Activated naive CD8-positive, alpha-beta T cell treated with anti-CD3 and anti-CD28 coated beads, Interleukin-2, amount 10 ng/mL, durations not matched to agents 7 days and 5 days (primary cell): Measurements from ENCODE around the gene COMMD3. TPM values are rescaled to one million over a fixed set of nuclear protein-coding genes. Genes with fewer than 3 reads are reported as not detected.

Experiments used
- ATAC-seq: fragments of 150-1000 bp; cut with Tn5 transposase; one replicate; pipeline ENCODE4 v1.10.0; 2021; ENCODE audit warnings: low read depth, moderate library complexity
- POLR2A ChIA-PET: fragments of 350-600 bp; sonication (Branson Sonifier 250); formaldehyde crosslinking; loops from one replicate; lab custom pipeline; 2021; ENCODE audit warnings: antibody characterized with exemption; lab: Charles Lee
- DNase-seq: peaks from one replicate; pipeline ENCODE4 v3.0.0; 2021
- H3K27ac Mint-ChIP-seq: one replicate; pipeline ENCODE4 v1.8.0; 2022; ENCODE audit warnings: mild to moderate bottlenecking, mixed read lengths
- H3K27me3 Mint-ChIP-seq: one replicate; pipeline ENCODE4 v1.8.0; 2022; ENCODE audit warnings: mild to moderate bottlenecking, moderate library complexity, mixed read lengths
- H3K36me3 Mint-ChIP-seq: one replicate; pipeline ENCODE4 v1.8.0; 2021; ENCODE audit warnings: mild to moderate bottlenecking, mixed read lengths
- H3K4me1 Mint-ChIP-seq: one replicate; pipeline ENCODE4 v1.8.0; 2021; ENCODE audit warnings: mixed read lengths
- H3K4me3 Mint-ChIP-seq: one replicate; pipeline ENCODE4 v1.8.0; 2022; ENCODE audit warnings: mild to moderate bottlenecking, moderate library complexity, mixed read lengths
- H3K9me3 Mint-ChIP-seq: one replicate; pipeline ENCODE4 v1.8.0; 2021; ENCODE audit warnings: mixed read lengths
- total RNA-seq, 2 experiments: library from RNA; stranded (reverse); gene quantifications; one replicate each; pipeline ENCODE4 v1.2.3, GENCODE V29; 2021

COMMD3 gene
- total RNA-seq, result 10 to 100 TPM; 55.3 to 61.4 TPM

DNA sequence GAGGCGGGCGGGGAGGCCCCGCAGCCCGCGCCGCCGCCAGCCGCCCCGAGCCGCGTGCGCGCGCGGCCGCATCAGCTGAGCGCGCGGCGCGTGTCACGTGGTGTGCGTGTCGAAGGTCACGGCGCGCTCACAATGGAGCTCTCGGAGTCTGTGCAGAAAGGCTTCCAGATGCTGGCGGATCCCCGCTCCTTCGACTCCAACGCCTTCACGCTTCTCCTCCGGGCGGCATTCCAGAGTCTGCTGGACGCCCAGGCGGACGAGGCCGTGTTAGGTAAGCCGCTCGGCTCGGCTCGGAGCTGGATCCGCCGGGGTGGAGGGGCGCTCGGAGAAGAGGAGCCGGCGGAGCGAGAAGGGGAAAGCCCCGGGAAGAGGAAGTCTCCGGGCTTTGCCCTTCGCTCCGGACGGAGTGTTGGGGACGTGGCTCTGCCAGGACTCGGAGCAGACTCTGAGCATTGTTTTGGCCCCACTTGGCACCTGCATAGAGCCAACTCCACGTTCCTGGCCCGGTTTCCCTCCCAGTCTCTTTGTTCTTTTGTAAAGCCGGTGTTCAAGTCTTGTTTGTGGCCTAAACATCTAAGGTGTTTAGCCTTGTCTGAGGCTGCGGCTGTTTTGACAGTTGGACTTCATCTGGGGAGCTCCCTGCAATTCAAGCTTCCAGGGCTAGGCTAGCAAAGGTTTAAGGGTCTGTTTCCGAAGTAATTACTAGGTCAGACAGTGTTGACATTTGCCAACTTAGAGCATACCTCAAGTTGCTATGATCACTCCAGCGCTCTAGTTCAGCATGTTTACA lies at the start of gene COMMD3:
COMMD3 (plus strand) TSS at position 103 of the 790 bp plus-strand sequence; CDS start at position 133, 30 bp downstream.
- peaks cover 8% of the 10 kb centered on the region for H3K36me3 Mint-ChIP-seq
- POLR2A ChIA-PET, result interaction anchor here (1.1 to 3.0 kb wide), 14 partner anchors 8 to 396 kb away, joined by 3 to 30 read pairs (median 6); partner anchors contain the start of genes DNAJC1 and SPAG6
- peak within 1 kb of the TSS; percentile 90 for H3K4me3 Mint-ChIP-seq
- H3K27ac Mint-ChIP-seq, result peak within 1 kb of the TSS; percentile 89
- peak; percentile 90 for DNase-seq
- H3K4me1 Mint-ChIP-seq, result peaks cover 23% of the 10 kb centered on the region
- peaks cover 36% of the 10 kb centered on the region for H3K27me3 Mint-ChIP-seq
- no peaks in the 10 kb centered on the region for H3K9me3 Mint-ChIP-seq
- peak; percentile 67 for ATAC-seq

DNA sequence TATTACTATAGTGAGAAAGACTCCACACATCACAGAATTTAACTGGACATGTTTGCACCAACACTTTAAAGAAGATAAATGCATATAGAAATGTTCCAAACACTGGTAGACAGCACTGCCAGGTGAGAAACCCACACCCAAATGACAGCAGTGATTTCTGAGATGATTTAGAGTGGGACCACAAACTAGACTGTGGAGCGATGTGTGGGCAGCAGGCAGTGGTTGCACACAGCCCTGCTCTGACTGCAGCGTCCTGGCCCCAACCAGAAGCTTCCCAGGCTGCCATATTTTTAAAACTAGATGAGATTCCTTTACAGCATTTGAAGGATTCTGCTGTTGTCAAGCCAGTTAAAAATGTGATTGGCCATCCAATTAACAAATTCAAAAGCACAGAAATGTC lies 47.7 kb upstream of the COMMD3 start:
- no peaks in the 10 kb centered on the region for H3K4me1 Mint-ChIP-seq
- DNase-seq (no peak), ATAC-seq (no peak)
- no peaks in the 10 kb centered on the region for H3K36me3 Mint-ChIP-seq
- H3K27ac Mint-ChIP-seq, result no peak overlapping the region
- POLR2A ChIA-PET, result no interaction called here
- H3K9me3 Mint-ChIP-seq, result no peaks in the 10 kb centered on the region
- no peak overlapping the region for H3K4me3 Mint-ChIP-seq
- peaks cover 27% of the 10 kb centered on the region for H3K27me3 Mint-ChIP-seq

- Mint-ChIP-seq H3K4me3 (no peak overlapping the region), H3K4me1 (no peaks in the 10 kb centered on the region), H3K36me3 (no peaks in the 10 kb centered on the region), H3K27me3 (peaks cover 12% of the 10 kb centered on the region), H3K27ac (no peak overlapping the region), H3K9me3 (no peaks in the 10 kb centered on the region)
- ATAC-seq (no peak), DNase-seq (no peak)
- POLR2A ChIA-PET, result no interaction called here
These were observed 44.4 kb upstream of the COMMD3 start for GRCh38 chr10:22271786-22272185.

- H3K27me3 Mint-ChIP-seq, result peaks cover 10% of the 10 kb centered on the region
- POLR2A ChIA-PET, result no interaction called here
- no peak overlapping the region for H3K27ac Mint-ChIP-seq
- ATAC-seq, result no peak
- H3K4me1 Mint-ChIP-seq, result peaks cover 3% of the 10 kb centered on the region
- no peak for DNase-seq
- H3K36me3 Mint-ChIP-seq, result no peaks in the 10 kb centered on the region
- no peaks in the 10 kb centered on the region for H3K9me3 Mint-ChIP-seq
- H3K4me3 Mint-ChIP-seq, result no peak overlapping the region
These were observed 37.8 kb upstream of the COMMD3 start for GRCh38 chr10:22278441-22278782.

DNA sequence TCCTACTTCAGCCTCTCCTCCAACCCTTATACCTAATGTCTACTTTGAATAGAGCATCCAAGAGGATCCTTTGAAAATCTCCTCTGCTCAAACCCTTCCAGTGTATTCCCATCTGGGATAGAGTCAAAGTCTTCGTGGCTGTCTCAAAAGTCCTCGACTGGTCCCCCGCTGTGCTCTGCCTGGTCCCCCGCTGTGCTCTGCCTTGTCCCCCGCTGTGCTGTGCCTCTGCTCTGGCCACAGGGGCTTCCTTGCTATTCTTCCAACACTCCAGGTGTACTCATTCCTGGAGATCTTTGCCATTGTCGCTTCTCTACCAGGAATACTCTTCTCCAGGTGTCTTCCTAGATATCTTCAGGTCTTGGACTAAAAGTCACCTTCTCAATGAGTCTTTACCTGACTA lies 36.1 kb upstream of the COMMD3 start:
- Mint-ChIP-seq H3K9me3 (no peaks in the 10 kb centered on the region), H3K4me1 (peaks cover 3% of the 10 kb centered on the region), H3K36me3 (no peaks in the 10 kb centered on the region), H3K27me3 (peaks cover 11% of the 10 kb centered on the region), H3K27ac (no peak overlapping the region), H3K4me3 (no peak overlapping the region)
- POLR2A ChIA-PET, result no interaction called here
- ATAC-seq (no peak), DNase-seq (no peak)

DNA sequence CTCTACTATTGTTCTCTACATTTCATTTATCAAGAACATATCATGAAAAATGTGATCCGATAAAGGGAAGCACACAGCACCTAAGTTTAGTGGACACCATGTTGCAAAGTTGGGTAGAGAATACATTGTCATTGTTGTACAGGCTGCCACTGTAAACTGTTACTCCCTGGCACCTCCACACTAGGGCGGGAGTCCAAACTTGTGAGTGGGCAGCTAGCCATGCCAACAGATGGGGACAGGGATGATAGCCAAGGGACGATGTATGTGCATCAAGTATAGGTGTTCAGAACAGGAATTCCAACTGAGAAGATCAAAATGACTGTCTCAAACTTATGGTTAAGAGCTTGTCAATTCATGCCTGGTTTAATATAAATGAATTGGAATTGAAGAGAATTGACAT lies 31.1 kb upstream of the COMMD3 start:
- Mint-ChIP-seq H3K27me3 (peaks cover 7% of the 10 kb centered on the region), H3K4me1 (no peaks in the 10 kb centered on the region), H3K4me3 (no peak overlapping the region), H3K9me3 (no peaks in the 10 kb centered on the region), H3K36me3 (no peaks in the 10 kb centered on the region), H3K27ac (no peak overlapping the region)
- no peak for ATAC-seq
- POLR2A ChIA-PET, result no interaction called here
- DNase-seq, result no peak

GRCh38 chr10:22293747-22294404 lies 22.3 kb upstream of the COMMD3 start:
- Mint-ChIP-seq H3K36me3 (no peaks in the 10 kb centered on the region), H3K4me3 (no peak overlapping the region), H3K4me1 (no peaks in the 10 kb centered on the region), H3K9me3 (peaks cover 2% of the 10 kb centered on the region), H3K27ac (no peak overlapping the region), H3K27me3 (peaks cover 12% of the 10 kb centered on the region)
- POLR2A ChIA-PET, result no interaction called here
- ATAC-seq (no peak), DNase-seq (no peak)

GRCh38 chr10:22294694-22295093 lies 21.5 kb upstream of the COMMD3 start:
- POLR2A ChIA-PET, result no interaction called here
- Mint-ChIP-seq H3K4me3 (no peak overlapping the region), H3K9me3 (peaks cover 2% of the 10 kb centered on the region), H3K4me1 (no peaks in the 10 kb centered on the region), H3K27me3 (peaks cover 13% of the 10 kb centered on the region), H3K36me3 (no peaks in the 10 kb centered on the region), H3K27ac (no peak overlapping the region)
- ATAC-seq, result no peak
- DNase-seq, result no peak

- H3K27me3 Mint-ChIP-seq, result peaks cover 17% of the 10 kb centered on the region
- POLR2A ChIA-PET, result no interaction called here
- DNase-seq, result no peak
- no peaks in the 10 kb centered on the region for H3K9me3 Mint-ChIP-seq
- H3K4me1 Mint-ChIP-seq, result no peaks in the 10 kb centered on the region
- ATAC-seq, result no peak
- no peak overlapping the region for H3K4me3 Mint-ChIP-seq
- no peak overlapping the region for H3K27ac Mint-ChIP-seq
- H3K36me3 Mint-ChIP-seq, result no peaks in the 10 kb centered on the region
These were observed 15.0 kb upstream of the COMMD3 start for GRCh38 chr10:22301193-22301592.

DNA sequence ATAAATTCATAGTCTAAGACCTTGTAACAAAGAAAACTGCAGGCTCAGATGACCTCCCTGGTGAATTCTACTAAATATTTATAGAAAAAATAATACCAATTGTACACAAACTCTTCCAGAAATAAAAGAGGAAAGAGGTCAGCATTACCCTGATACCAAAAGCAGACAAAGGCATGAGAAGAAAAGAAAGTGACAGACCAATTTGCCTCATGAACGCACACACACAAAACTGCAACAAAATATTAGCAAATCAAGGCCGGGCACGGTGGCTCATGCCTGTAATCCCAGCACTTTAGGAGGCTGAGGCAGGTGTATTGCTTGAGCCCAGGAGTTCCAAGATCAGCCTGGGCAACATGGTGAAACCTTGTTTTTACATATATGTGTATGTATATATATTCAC lies 12.7 kb upstream of the COMMD3 start:
- POLR2A ChIA-PET, result no interaction called here
- no peak for ATAC-seq
- H3K36me3 Mint-ChIP-seq, result no peaks in the 10 kb centered on the region

DNA sequence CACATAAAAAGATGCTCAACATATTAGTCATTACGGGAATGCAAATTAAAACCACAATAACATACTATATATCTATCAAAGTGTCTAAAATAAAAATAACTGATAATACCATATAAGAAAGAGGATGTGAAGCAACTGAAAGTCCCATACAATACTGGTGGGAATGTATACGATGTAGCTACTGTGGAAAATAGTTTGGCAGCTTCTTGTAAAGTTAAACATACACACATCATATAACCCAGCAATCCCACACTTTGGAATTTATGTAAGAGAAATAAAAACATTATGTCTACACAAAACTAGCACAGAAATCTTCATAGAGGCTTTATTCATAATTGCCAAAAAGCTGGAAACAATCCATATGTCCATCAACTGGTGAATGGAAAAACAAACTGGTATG lies 10.5 kb upstream of the COMMD3 start:
- Mint-ChIP-seq H3K4me3 (no peak overlapping the region), H3K4me1 (peaks cover 2% of the 10 kb centered on the region), H3K27me3 (peaks cover 25% of the 10 kb centered on the region), H3K36me3 (no peaks in the 10 kb centered on the region), H3K27ac (no peak overlapping the region), H3K9me3 (no peaks in the 10 kb centered on the region)
- POLR2A ChIA-PET, result no interaction called here
- DNase-seq, result no peak
- no peak for ATAC-seq

More for the DNA sequence above, 12.7 kb upstream of the COMMD3 start:
- Mint-ChIP-seq H3K27ac (no peak overlapping the region), H3K4me1 (no peaks in the 10 kb centered on the region), H3K9me3 (no peaks in the 10 kb centered on the region), H3K27me3 (peaks cover 21% of the 10 kb centered on the region), H3K4me3 (no peak overlapping the region)
- no peak for DNase-seq

- ATAC-seq (peak; percentile 76), DNase-seq (no peak)
- H3K9me3 Mint-ChIP-seq, result no peaks in the 10 kb centered on the region
- POLR2A ChIA-PET, result interaction anchor here (0.8 kb wide), 1 partner anchor 8 kb away, joined by 3 read pairs; the partner anchor contains the start of gene COMMD3
- peaks cover 40% of the 10 kb centered on the region for H3K27me3 Mint-ChIP-seq
- no peak overlapping the region for H3K27ac Mint-ChIP-seq
- H3K36me3 Mint-ChIP-seq, result no peaks in the 10 kb centered on the region
- no peak overlapping the region for H3K4me3 Mint-ChIP-seq
- peaks cover 2% of the 10 kb centered on the region for H3K4me1 Mint-ChIP-seq
These were observed 7.8 kb upstream of the COMMD3 start for GRCh38 chr10:22308390-22308789.

DNA sequence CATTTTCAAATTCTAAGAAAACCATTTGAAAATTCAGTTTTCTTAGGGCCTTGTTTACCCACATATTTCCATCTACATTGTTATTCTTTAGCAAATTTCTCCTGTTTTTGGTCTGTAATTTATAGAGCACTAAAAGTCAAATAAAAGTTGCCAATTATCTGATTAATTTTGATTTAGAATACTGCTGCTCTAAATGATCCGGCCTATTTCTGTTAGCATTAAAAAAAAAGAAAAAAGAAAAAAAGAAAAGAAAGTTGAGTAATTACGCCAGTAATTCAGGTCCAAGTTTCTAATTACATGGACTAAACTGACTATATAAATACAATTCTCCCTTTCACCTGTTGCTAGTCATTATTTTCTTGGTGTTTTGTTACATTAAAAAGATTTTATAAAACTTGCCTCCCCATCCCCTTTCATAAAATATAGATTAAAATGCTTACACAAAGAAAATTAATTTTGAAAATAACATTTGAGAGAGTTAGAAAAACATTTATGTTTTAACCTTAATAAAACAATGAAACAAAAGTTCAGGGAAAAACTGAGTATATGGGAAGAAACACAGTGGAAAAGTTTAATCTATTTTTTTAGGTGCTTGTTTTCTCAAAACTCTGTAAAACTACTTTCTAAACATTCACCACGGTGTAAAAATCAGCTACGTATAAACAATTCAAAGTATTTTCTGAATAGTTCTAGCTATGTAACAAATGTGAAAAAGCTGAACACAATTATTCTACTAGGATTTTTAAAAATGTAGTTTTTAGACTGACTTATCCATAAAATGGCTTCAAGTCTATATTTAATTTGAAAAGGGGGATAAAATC lies 6.8 kb upstream of the COMMD3 start:
- Mint-ChIP-seq H3K4me3 (no peak overlapping the region), H3K4me1 (peaks cover 2% of the 10 kb centered on the region), H3K27me3 (peaks cover 37% of the 10 kb centered on the region), H3K36me3 (no peaks in the 10 kb centered on the region), H3K27ac (no peak overlapping the region), H3K9me3 (no peaks in the 10 kb centered on the region)
- ATAC-seq (no peak), DNase-seq (no peak)
- POLR2A ChIA-PET, result interaction anchor here (0.6 kb wide), 1 partner anchor 835 kb away, joined by 3 read pairs; no protein-coding TSS in a partner anchor
